Gastroesophageal sphincter (tissue), 4 donors: ENCODE data around the gene RPL28. TPM values are rescaled to one million over a fixed set of nuclear protein-coding genes. Genes with fewer than 3 reads are reported as not detected.
A peak's percentile ranks its signal among the peaks of the same experiment; 100 is the strongest.

ENCODE experiments used
- ATAC-seq: fragments of 150-250 bp; one replicate; pipeline ENCODE4 v1.9.1; 2016; ENCODE audit warnings: mild to moderate bottlenecking, moderate library complexity
- H3K27ac ChIP-seq, 4 donors: fragments of 200-600 bp; sonication (generic) in 3 of 4; 1 replicate in 3 of 4; 2 replicates in 1 of 4; pipeline ENCODE4 v1.5.1; 2016 to 2019
- H3K27me3 ChIP-seq: fragments of 200-600 bp; sonication (generic); one replicate; pipeline ENCODE4 v1.5.1; 2019
- H3K36me3 ChIP-seq, 2 donors: fragments of 200-600 bp; sonication (generic); one replicate each; pipeline ENCODE4 v1.5.1; 2019; ENCODE audit warnings: control low read depth in 1 of 2
- H3K4me1 ChIP-seq, 3 donors: fragments of 200-600 bp; sonication (generic); 1 replicate in 2 of 3; 2 replicates in 1 of 3; pipeline ENCODE4 v1.5.1; 2016 to 2019; ENCODE audit warnings: control low read depth in 2 of 3
- H3K4me3 ChIP-seq, 2 donors: fragments of 200-600 bp; sonication (generic); one replicate each; pipeline ENCODE4 v1.5.1; 2019; ENCODE audit warnings: mild to moderate bottlenecking in 1 of 2, moderate library complexity in 1 of 2
- H3K9me3 ChIP-seq, 3 donors: fragments of 200-600 bp; sonication (generic); one replicate each; pipeline ENCODE4 v1.5.1; 2017 to 2019; ENCODE audit warnings: control low read depth in 2 of 3
- CTCF ChIP-seq, 4 experiments: fragments of 200-600 bp in 2 of 4; fragments of 450-650 bp in 2 of 4; sonication (generic) in 1 of 4; IDR thresholded peaks; one replicate each; pipeline ENCODE4 v1.5.1; 2017 to 2019; ENCODE audit warnings: antibody characterized with exemption in 4 of 4, mild to moderate bottlenecking in 2 of 4, moderate library complexity in 2 of 4
- EP300 ChIP-seq: sonication (generic); formaldehyde crosslinking; IDR thresholded peaks from one replicate; pipeline ENCODE4 v1.6.1; 2017; ENCODE audit warnings: antibody characterized with exemption, mild to moderate bottlenecking
- POLR2A ChIP-seq, 2 donors: fragments of 450-650 bp; IDR thresholded peaks; one replicate each; pipeline ENCODE4 v1.6.1; 2017; ENCODE audit warnings: antibody characterized with exemption in 2 of 2, mild to moderate bottlenecking in 2 of 2, moderate library complexity in 1 of 2
- POLR2AphosphoS5 ChIP-seq: sonication (generic); formaldehyde crosslinking; IDR thresholded peaks from one replicate; pipeline ENCODE4 v1.6.1; 2017; ENCODE audit warnings: antibody characterized with exemption
- WGBS, 2 donors: methylation state at CpG; one replicate each; pipeline ENCODE4 v1.1.5; 2018; ENCODE audit warnings: low coverage in 1 of 2; 5-methylcytosine and 5-hydroxymethylcytosine counted together
- total RNA-seq, 4 donors: library from RNA; depleted of rRNA; stranded (reverse); fragments of >200 nt; gene quantifications; one replicate each; pipeline ENCODE4 v1.1.0, GENCODE V29; 2016

RPL28 gene
- total RNA-seq, 4 donors from 2014 or later: 174 to 282 (median 271) TPM

GRCh38 chr19:55340784-55341147 is 45.0 kb upstream of the RPL28 start:
- Histone ChIP-seq H3K4me1 (peaks cover 0 to 41% (median 20%) of the 10 kb centered on the region in 3 donors), H3K9me3 (no peaks in the 10 kb centered on the region), H3K36me3 (peaks cover 0 to 31% of the 10 kb centered on the region in 2 donors), H3K27me3 (peaks cover under 1% of the 10 kb centered on the region), H3K4me3 (peak overlapping the region; percentile 73 to 94), H3K27ac (peak overlapping the region in 3 of 4 donors; percentile 44 to 98 (median 87))
- ATAC-seq: no peak
- TF ChIP-seq POLR2AphosphoS5: no peak
- TF ChIP-seq EP300: no peak
- TF ChIP-seq POLR2A (IDR thresholded peaks at IDR 0.05): no peak
- TF ChIP-seq CTCF (IDR thresholded peaks at IDR 0.05): no peak
- 0 to 1% methylated on average over 3 to 19 of the region's 24 CpGs for WGBS, 2 donors

GRCh38 chr19:55341171-55341588 is 44.6 kb upstream of the RPL28 start:
- WGBS, 2 donors: 0 to 20% methylated on average over 1 to 5 of the region's 15 CpGs
- Histone ChIP-seq H3K36me3 (peaks cover 0 to 32% of the 10 kb centered on the region in 2 donors), H3K4me3 (peak overlapping the region; percentile 73 to 94), H3K4me1 (peaks cover 0 to 46% (median 20%) of the 10 kb centered on the region in 3 donors), H3K27me3 (no peaks in the 10 kb centered on the region), H3K27ac (peak overlapping the region in 3 of 4 donors; percentile 44 to 98 (median 87)), H3K9me3 (no peaks in the 10 kb centered on the region)
- ATAC-seq: no peak
- TF ChIP-seq POLR2A (IDR thresholded peaks at IDR 0.05) (no peak), CTCF (IDR thresholded peaks at IDR 0.05) (no peak), POLR2AphosphoS5 (no peak), EP300 (no peak)

GRCh38 chr19:55341595-55342531 is 43.9 kb upstream of the RPL28 start:
- no peaks in the 10 kb centered on the region for H3K9me3 ChIP-seq
- H3K4me3 ChIP-seq: peak overlapping the region in 1 of 2 donors; percentile 73
- H3K36me3 ChIP-seq: peaks cover 0 to 39% of the 10 kb centered on the region in 2 donors
- no peak for ATAC-seq
- peak overlapping the region in 1 of 4 donors; percentile 98 for H3K27ac ChIP-seq
- H3K4me1 ChIP-seq: peaks cover 0 to 48% (median 20%) of the 10 kb centered on the region in 3 donors
- TF ChIP-seq POLR2A (IDR thresholded peaks at IDR 0.05) (no peak), POLR2AphosphoS5 (no peak), EP300 (no peak), CTCF (IDR thresholded peaks at IDR 0.05) (no peak)
- WGBS, 2 donors: 73 to 82% methylated on average over 2 to 10 of the region's 50 CpGs
- no peaks in the 10 kb centered on the region for H3K27me3 ChIP-seq

GRCh38 chr19:55344444-55344843 is 41.3 kb upstream of the RPL28 start:
- peaks cover 5% of the 10 kb centered on the region for H3K27me3 ChIP-seq
- no peak overlapping the region for H3K4me3 ChIP-seq
- peaks cover 0 to 53% of the 10 kb centered on the region in 2 donors for H3K36me3 ChIP-seq
- TF ChIP-seq POLR2AphosphoS5: no peak
- no peak for TF ChIP-seq CTCF (IDR thresholded peaks at IDR 0.05)
- no peak for TF ChIP-seq EP300
- TF ChIP-seq POLR2A (IDR thresholded peaks at IDR 0.05): no peak
- no peaks in the 10 kb centered on the region for H3K9me3 ChIP-seq
- no peak overlapping the region for H3K27ac ChIP-seq
- H3K4me1 ChIP-seq: peaks cover 0 to 49% (median 16%) of the 10 kb centered on the region in 3 donors
- ATAC-seq: no peak
- WGBS, 2 donors: 59% methylated on average over 2 of the region's 9 CpGs; no CpG with 5 or more reads in 1 of the 2 donors
